MG63 (cell line): ENCODE measurements around the gene IGLL5. TPM values are rescaled to one million over a fixed set of nuclear protein-coding genes. Genes with fewer than 3 reads are reported as not detected.

ENCODE experiments used
- DNase-seq: peaks from one replicate; pipeline ENCODE4 v3.0.0-alpha.2; 2020
- H3K27me3 ChIP-seq: fragments of 250-450 bp; sonication (Bioruptor Pico); 2 replicates; pipeline ENCODE4 v1.5.1; 2020; ENCODE audit warnings: mild to moderate bottlenecking, moderate library complexity
- H3K36me3 ChIP-seq: fragments of 250-450 bp; sonication (Bioruptor Pico); 2 replicates; pipeline ENCODE4 v1.5.1; 2020; ENCODE audit warnings: mild to moderate bottlenecking, moderate library complexity
- H3K4me3 ChIP-seq: fragments of 250-450 bp; sonication (Bioruptor Pico); 2 replicates; pipeline ENCODE4 v1.5.1; 2020; ENCODE audit warnings: mild to moderate bottlenecking, moderate library complexity
- H3K9me3 ChIP-seq: fragments of 250-450 bp; sonication (Bioruptor Pico); 2 replicates; pipeline ENCODE4 v1.5.1; 2020; ENCODE audit warnings: mild to moderate bottlenecking, moderate library complexity
- total RNA-seq: library from RNA; depleted of rRNA; stranded (reverse); fragments of >200 nt; shearing (Covaris generic); gene quantifications from 2 replicates; pipeline ENCODE4 v1.2.3, GENCODE V29; 2014; ENCODE audit warnings: low replicate concordance

Gene IGLL5
- total RNA-seq, 1 experiment from 2014 or later, result not detected

GRCh38 chr22:22925146-22925804, 37.7 kb downstream of the IGLL5 start:
- no peaks in the 10 kb centered on the region for H3K27me3 ChIP-seq
- H3K36me3 ChIP-seq, result no peaks in the 10 kb centered on the region
- no peak overlapping the region for H3K4me3 ChIP-seq
- DNase-seq, result no peak
- H3K9me3 ChIP-seq, result no peaks in the 10 kb centered on the region

GRCh38 chr22:22925805-22926369, 38.3 kb downstream of the IGLL5 start:
- H3K27me3 ChIP-seq, result no peaks in the 10 kb centered on the region
- H3K4me3 ChIP-seq, result no peak overlapping the region
- H3K9me3 ChIP-seq, result no peaks in the 10 kb centered on the region
- DNase-seq, result no peak
- no peaks in the 10 kb centered on the region for H3K36me3 ChIP-seq

GRCh38 chr22:22926370-22927195, 39.0 kb downstream of the IGLL5 start:
- H3K36me3 ChIP-seq, result no peaks in the 10 kb centered on the region
- H3K4me3 ChIP-seq, result no peak overlapping the region
- no peak for DNase-seq
- H3K27me3 ChIP-seq, result no peaks in the 10 kb centered on the region
- no peaks in the 10 kb centered on the region for H3K9me3 ChIP-seq

GRCh38 chr22:22927196-22927887, 39.7 kb downstream of the IGLL5 start:
- no peaks in the 10 kb centered on the region for H3K9me3 ChIP-seq
- no peak for DNase-seq
- no peak overlapping the region for H3K4me3 ChIP-seq
- no peaks in the 10 kb centered on the region for H3K27me3 ChIP-seq
- H3K36me3 ChIP-seq, result no peaks in the 10 kb centered on the region

GRCh38 chr22:22927888-22928665, 40.5 kb downstream of the IGLL5 start:
- peak; percentile 13 for DNase-seq
- H3K27me3 ChIP-seq, result no peaks in the 10 kb centered on the region
- no peaks in the 10 kb centered on the region for H3K9me3 ChIP-seq
- no peaks in the 10 kb centered on the region for H3K36me3 ChIP-seq
- no peak overlapping the region for H3K4me3 ChIP-seq

GRCh38 chr22:22928666-22929380, 41.2 kb downstream of the IGLL5 start:
- no peaks in the 10 kb centered on the region for H3K36me3 ChIP-seq
- no peaks in the 10 kb centered on the region for H3K9me3 ChIP-seq
- peak; percentile 79 for DNase-seq
- H3K4me3 ChIP-seq, result no peak overlapping the region
- H3K27me3 ChIP-seq, result no peaks in the 10 kb centered on the region

GRCh38 chr22:22929381-22930221, 42.0 kb downstream of the IGLL5 start:
- Histone ChIP-seq H3K9me3 (no peaks in the 10 kb centered on the region), H3K4me3 (no peak overlapping the region), H3K36me3 (no peaks in the 10 kb centered on the region), H3K27me3 (no peaks in the 10 kb centered on the region)
- no peak for DNase-seq

- no peaks in the 10 kb centered on the region for H3K27me3 ChIP-seq
- H3K36me3 ChIP-seq, result no peaks in the 10 kb centered on the region
- no peak for DNase-seq
- H3K9me3 ChIP-seq, result no peaks in the 10 kb centered on the region
- no peak overlapping the region for H3K4me3 ChIP-seq
Observed at GRCh38 chr22:22930222-22930497, 42.5 kb downstream of the IGLL5 start.

GRCh38 chr22:22930571-22931556, 43.2 kb downstream of the IGLL5 start:
- no peaks in the 10 kb centered on the region for H3K27me3 ChIP-seq
- DNase-seq, result no peak
- H3K9me3 ChIP-seq, result no peaks in the 10 kb centered on the region
- no peak overlapping the region for H3K4me3 ChIP-seq
- H3K36me3 ChIP-seq, result no peaks in the 10 kb centered on the region

GRCh38 chr22:22931557-22932270, 44.1 kb downstream of the IGLL5 start:
- Histone ChIP-seq H3K4me3 (no peak overlapping the region), H3K36me3 (no peaks in the 10 kb centered on the region), H3K9me3 (no peaks in the 10 kb centered on the region), H3K27me3 (no peaks in the 10 kb centered on the region)
- DNase-seq, result no peak

- Histone ChIP-seq H3K27me3 (no peaks in the 10 kb centered on the region), H3K9me3 (no peaks in the 10 kb centered on the region), H3K4me3 (no peak overlapping the region), H3K36me3 (no peaks in the 10 kb centered on the region)
- no peak for DNase-seq
Observed at GRCh38 chr22:22932512-22932941, 44.9 kb downstream of the IGLL5 start.

GRCh38 chr22:22933100-22933806, 45.6 kb downstream of the IGLL5 start:
- no peak for DNase-seq
- Histone ChIP-seq H3K9me3 (no peaks in the 10 kb centered on the region), H3K27me3 (no peaks in the 10 kb centered on the region), H3K4me3 (no peak overlapping the region), H3K36me3 (no peaks in the 10 kb centered on the region)

- no peaks in the 10 kb centered on the region for H3K9me3 ChIP-seq
- H3K36me3 ChIP-seq, result no peaks in the 10 kb centered on the region
- no peaks in the 10 kb centered on the region for H3K27me3 ChIP-seq
- DNase-seq, result no peak
- H3K4me3 ChIP-seq, result no peak overlapping the region
Observed at GRCh38 chr22:22933807-22934542, 46.4 kb downstream of the IGLL5 start.
